Thyroid gland (tissue), 4 donors: ENCODE data around the gene MARCHF11.

ENCODE experiments used
- POLR2A ChIP-seq, 2 donors: fragments of 450-650 bp; IDR thresholded peaks; one replicate each; pipeline ENCODE4 v1.6.1; 2017; ENCODE audit warnings: antibody characterized with exemption in 2 of 2, mild to moderate bottlenecking in 2 of 2, moderate library complexity in 1 of 2
- TF ChIP-seq, protein P1 (sequence below), 6 experiments: fragments of 200-600 bp in 3 of 6; fragments of 450-650 bp in 3 of 6; sonication (generic) in 3 of 6; IDR thresholded peaks; one replicate each; pipeline ENCODE4 v1.5.1; 2016 to 2019; ENCODE audit warnings: antibody characterized with exemption in 6 of 6, mild to moderate bottlenecking in 2 of 6, inconsistent platforms in 1 of 6, moderate library complexity in 1 of 6

DNA sequence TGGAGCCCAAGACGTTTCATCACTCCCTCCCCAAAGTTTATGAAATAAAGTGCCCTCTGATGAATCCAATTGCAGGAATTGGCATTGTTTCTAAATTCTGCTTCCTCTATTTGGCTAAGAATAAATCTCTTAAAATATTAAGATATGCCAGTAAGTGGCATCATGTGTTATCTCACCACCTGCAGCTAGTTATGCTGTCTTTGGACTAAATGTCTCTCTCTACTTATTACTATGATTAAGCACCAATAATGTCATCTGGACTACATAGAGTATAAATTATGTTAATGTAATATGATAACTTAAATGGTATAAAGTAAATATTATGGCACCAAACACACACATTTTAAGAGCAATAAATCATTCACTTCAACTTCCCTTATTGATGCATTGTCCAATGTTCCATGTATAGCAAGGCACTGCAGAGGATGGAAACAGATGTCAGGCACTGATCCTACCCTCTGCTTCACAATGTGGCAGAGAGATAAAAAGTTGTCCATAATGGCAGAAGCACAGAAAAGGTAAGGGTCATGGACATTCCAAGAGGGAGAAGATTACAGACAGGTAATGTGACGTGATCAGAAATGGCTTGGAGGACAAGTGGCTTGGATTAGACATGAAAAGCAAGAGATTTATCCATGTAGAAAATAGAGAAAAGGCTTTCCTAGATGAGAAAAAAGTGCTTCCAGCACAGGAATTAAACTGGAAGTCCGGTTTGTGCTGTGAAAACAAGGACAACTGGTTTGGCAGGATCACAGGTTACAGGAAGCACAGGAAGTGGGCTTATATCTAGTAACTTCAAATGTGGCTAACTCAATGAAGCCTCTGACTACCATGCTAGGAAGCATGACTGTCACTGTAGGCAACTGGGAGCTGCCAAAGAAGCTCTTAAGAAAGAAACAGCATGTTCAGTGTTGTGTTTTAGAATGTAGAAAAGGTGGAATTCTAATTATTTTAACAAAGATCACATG, 26.7 kb downstream of the MARCHF11 start:
- TF ChIP-seq, protein P1, sequence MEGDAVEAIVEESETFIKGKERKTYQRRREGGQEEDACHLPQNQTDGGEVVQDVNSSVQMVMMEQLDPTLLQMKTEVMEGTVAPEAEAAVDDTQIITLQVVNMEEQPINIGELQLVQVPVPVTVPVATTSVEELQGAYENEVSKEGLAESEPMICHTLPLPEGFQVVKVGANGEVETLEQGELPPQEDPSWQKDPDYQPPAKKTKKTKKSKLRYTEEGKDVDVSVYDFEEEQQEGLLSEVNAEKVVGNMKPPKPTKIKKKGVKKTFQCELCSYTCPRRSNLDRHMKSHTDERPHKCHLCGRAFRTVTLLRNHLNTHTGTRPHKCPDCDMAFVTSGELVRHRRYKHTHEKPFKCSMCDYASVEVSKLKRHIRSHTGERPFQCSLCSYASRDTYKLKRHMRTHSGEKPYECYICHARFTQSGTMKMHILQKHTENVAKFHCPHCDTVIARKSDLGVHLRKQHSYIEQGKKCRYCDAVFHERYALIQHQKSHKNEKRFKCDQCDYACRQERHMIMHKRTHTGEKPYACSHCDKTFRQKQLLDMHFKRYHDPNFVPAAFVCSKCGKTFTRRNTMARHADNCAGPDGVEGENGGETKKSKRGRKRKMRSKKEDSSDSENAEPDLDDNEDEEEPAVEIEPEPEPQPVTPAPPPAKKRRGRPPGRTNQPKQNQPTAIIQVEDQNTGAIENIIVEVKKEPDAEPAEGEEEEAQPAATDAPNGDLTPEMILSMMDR (IDR thresholded peaks at IDR 0.05) = no peak
- TF ChIP-seq POLR2A (IDR thresholded peaks at IDR 0.05) = no peak
